ENCODE results near the gene POLG.
"Not testable (repeated sequence)": the region's sequence is repeated elsewhere in the genome, so short reads cannot be mapped to it uniquely, and the experiment has no call there.

POLG gene

DNA sequence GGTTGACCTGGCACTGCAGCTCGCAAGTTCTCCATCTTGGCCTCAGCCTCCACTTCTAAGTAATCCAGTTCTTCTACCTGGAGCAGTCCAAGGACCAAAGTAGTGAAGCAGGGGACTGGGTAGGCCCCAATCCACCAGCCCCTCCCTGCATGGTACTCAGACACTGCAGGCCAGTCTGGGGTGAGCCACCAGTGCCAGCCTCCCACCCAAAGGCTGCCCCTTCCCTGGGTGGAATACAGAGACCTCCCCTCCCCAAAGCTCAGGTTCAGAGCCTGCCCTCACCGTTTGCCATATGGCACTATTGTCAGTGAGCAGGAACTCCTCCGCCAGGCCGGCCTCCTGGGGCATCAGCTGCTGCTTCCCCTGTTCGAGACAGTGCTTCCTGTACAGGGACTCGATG is 10.8 kb downstream of the POLG start:
- no peak for DNase-seq

DNA sequence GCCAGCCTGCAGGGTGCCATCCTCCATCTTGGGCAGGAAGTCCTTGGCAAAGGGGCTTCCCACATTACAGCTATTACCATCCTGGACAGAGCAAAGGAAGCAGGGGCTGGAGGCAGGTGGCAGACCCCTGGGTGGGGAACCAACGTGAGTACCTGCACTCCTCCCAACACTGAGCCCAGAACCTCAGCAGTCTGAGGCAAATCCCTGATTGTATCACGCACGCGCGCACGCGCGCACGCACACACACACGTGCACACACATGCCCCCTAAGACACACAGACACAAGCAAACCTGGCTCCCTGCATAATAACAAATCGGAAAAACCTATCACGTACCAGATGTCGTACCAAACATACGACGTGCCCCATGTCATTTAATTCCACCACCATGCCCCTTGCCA is 11.8 kb downstream of the POLG start:
- DNase-seq: no peak

DNA sequence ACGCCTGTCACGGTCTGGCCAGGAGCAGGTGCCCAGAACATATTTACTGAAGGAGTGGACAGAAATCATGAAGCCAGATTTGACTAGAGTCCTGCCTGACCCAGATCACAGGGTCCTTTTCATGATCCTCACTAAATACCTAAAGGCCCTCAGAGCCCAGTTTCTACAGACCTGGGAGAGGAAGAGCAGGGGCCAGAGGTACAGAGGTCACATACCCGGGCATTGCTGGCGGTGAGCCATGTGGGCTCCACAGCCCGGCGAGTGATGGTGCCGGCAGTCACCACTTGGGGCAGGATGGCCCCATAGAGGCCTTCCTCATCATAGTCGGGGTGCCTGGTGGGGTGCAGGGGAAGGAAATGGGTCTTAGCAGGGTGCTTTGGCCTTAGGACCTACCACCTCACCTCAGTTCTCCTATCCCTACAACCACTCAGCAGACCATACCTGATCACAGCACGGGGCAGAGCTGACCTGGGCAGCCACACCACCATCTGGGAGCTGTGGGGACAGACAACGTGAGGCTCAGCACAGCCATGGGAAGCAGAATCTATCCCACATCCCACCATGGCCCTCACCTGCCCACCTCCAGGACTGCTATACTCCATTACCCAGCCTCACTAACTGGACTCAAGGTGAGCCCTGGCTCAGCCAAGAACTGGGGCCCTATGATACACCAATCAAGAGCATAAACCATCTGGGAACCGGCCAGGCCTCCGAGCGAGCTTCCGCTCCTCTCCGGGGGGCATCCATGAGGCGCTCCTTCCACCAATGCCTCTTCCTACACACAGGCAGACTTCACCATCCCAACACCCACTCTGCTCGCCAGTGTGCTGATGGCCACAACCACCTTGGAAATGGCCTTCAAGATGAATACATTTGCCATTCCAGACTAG is 12.9 kb downstream of the POLG start:
- no peak for DNase-seq

DNA sequence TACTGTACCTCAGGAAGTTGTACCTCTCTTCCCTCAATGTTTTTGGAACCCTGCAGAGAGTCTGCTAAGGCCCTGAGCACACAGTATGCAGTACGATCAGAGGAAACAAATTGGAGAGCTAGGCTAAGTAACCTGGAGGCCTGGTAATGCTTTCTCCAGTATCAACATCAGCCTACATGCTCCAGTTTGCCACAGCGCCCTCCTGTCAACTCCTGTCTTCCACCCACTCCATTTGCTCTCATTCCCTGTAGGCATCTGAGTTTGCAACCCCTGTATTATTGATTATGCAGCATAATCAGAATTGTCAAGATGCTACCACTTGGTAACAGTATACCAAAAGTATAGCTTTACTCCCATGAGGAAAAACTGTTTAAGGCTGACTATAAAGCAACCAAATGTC is 14.4 kb downstream of the POLG start:
- DNase-seq: no peak

DNA sequence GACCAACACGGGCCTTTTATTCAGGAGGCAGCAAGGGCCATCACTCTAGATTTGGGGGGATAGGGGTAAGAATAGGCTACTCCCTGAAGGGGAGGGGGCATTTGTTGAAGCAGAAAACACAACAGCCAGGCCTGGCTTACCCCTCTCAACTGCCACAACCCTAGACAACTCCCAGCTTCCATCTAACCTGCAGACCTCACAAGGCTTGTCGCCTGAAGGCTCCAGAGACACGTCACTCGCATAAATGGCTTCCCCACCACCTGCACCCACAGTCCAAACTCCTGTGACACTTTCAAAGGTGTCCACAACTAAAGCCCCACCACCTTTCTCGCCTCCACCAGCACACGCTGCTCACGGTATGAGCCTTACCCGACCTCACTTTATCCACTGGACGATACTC is 14.9 kb downstream of the POLG start:
- no peak for DNase-seq

DNA sequence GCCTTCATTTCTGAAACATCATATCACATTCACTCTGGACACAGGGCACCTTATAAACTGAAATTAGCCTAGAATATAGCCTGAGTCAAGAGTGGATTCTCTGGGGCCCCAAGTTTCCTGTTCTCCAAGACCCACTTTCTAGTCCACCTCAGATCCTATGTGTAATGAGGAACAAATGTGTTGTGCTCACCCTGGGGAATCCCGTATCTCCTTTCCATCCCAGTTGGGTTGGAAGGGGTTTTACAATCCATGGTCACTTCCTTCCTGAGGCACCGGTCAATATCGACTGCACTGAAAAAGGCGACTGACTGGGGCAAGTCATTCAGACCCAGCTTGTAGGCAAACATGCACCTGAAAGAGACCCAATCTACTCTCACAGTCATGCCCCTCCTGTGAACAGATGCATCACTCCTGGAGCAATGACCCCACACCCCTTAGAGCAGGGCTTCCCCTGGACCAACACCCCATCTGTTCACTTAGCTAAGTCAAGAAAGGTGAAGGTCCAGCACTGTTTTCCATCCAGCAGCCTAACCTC is 17.4 kb downstream of the POLG start:
- DNase-seq: no peak

DNA sequence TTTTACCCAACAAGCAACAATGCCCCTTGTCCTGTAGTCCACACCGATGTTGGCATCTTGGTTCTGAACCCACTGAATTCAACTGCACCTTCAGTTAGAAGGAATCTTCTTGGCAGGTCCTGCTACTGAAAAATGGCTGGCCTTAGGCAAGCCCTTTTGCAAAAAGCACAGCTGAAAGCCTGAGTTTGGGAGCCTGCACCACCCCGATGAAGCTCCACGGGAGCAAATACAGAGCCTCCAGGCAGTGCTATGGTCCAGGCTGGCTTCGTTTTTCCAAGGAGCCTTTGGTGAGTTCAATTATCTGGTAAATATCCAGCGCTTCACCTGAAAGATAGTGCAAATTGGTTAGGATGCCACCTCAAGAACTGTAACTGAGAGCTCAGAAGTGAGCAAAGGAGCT is 18.1 kb downstream of the POLG start:
- no peak for DNase-seq

DNA sequence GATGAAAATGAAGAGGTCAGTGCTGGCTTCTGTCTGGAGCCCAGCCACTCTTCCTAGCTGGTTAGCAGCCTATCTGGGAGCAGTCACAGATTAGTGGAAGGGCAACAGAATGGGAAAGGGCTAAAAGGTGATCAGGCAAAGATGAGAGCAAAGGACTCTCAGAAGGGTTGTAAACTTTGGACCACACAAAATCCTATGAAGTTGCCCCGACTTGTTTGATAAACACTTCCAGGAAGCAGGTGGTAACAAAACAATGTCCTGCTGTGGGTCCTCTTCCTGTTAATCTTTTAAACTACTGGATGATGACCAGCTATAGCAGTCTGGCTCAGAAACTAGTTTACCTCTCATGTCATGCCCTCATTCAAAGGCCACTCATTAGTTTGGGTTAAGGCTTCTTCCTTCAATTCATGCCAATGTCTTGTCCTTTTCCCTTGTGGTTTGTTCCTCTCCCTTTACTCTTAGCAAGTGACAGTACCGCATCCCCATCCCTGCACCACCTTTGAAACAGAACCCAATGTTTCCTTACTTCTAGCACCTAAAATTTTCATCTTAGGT is 19.2 kb downstream of the POLG start:
- no peak for DNase-seq

DNA sequence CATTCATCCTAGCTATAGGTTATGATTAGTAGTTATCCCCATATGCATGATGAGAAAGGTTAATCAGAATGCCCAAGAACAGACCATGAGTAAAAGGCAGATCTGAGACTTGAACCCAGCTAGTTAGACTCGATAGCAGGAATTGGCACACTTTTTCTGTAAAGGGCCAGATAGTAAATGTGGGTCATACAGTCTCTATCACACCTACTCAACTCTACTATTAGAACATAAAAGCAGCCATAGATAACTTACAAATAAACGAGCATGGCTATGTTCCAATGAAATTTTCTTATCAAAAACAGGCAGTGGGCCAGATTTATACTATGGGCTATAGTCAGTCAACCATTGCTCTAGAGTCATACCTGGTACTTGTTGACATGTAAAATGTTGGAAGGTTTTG is 24.6 kb downstream of the POLG start:
- DNase-seq: no peak

DNA sequence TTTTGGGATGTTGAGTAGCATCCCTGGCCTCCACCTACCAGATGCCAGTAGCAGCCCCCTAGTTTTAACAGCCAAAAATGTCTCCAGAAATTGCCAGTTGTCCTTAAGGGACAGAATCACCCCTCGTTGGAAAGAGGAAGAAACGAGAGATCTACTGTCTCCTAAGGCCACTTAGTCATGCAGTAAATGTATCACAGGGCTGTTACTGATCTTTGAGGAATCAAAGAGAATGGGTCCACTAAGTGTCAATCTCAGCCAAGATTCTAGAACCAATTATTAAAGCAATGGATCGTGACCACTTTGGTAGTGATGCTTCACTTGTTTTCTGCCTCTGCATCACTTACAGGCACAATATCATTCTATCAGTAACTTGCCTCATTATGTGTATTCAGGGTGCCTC is 26.4 kb downstream of the POLG start:
- no peak for DNase-seq

DNA sequence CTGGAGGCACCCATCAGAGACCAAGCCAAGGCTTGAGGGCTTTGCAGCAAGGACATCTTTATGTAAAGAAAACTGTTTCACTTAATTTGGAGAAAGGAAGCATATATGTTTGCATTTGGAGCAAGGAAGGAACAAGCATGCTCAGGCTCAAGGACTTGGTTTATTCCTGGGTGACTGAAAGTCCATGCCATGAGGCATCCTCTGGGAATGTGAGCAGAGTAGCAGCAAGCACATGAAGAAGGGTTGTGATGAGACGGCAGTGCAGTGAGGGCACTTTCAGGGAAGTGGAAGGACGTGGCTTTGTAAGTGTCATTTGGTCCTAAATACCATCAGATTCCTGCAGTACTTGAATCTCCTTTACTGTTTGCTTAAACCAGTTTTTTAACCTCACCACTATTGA is 26.8 kb downstream of the POLG start:
- no peak for DNase-seq

DNA sequence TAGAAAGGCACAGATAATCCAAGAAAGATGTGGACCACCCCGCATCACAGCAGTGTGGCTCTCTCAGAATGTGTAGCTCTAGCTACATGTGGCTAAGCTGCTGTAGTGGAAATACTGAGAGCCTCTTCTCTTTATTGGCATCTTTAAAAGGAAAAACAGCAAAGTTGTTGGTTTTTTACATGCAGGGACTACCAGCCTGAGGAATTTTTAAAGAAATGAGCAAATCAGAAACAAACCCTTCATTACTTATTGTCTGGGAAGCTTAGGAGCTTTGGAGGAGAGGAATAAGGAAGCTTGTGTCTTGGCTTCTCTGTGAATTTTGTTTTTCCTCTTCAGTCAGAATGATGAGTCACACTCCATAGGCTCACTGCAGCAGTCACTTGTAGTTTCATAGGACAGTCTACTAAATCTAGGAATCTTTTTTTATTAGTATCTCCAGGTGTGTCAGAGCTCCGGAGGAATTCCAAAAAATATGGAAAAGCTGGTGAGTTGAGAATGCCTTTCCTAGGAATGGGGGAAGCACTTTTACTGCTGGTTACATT is 27.5 kb downstream of the POLG start:
- DNase-seq: no peak

DNA sequence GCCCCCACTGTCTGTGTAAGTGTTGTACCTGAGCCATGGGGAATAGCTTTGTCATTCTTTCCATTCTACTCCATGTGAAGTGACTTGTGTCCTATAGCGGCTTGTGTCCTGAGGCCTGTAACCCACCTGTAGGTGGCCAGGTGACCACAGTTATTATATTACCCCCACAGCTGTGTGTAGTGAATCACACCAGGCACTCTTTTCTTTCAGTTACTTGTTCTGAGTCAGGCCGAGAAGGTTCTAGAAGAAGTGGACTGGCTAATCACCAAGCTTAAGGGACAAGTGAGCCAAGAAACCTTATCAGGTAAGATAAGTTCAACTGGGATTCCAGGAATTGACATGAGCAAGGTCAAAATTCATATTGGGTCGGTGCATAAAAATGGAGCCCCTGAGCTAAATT is 29.2 kb downstream of the POLG start:
- no peak for DNase-seq

DNA sequence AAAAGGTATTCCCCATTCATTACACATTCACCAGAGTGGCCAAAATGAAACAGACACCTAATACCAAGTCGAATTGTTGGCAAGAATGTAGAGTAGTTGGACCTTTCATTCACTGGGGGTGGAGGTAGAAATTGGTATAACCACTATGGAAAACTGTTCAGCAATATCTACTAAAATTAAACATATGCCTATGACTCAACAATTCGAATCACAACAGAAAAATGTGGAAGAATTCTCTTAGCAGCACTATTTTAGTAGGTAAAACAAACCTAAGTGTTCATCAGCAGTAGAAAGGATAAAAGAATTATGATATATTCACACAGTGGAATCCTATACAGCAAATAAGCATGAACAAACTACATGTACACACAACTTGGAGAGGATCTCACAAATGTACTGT is 30.6 kb downstream of the POLG start:
- DNase-seq: no peak

DNA sequence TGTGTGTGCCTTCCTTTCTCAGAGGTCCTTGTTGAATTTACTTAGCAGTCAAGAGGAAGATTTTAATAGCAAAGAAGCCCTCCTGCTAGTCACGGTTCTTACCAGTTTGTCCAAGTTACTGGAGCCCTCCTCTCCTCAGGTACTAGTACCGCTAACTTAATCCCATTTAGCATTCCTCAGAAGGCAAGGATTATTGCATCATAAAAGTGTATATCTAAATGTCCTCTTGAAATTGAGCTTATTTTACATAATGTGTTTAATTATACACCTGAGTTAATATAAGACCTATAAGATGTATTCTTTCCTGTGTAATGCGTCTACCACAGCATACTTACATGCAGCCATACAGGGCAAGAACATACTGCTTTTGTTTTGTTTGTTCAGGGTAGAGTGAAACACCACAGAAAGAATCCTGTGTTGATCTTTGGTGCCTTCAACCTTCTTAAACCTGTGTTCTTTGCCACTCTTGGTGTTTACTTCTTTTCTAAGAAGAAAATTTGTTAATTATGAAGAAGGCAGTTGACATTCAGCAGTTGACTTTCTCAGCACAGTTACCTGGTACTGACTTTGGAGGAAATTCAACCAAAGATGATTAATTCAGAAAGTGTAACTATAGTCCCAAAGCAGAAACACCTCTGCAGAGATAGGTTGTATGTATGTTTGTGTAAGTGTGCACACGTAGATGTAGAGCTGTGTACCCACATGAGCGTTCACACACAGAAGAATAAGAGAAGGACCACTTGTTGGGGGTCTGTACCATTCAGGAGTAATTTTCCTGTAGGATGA is 33.1 kb downstream of the POLG start:
- no peak for DNase-seq

DNA sequence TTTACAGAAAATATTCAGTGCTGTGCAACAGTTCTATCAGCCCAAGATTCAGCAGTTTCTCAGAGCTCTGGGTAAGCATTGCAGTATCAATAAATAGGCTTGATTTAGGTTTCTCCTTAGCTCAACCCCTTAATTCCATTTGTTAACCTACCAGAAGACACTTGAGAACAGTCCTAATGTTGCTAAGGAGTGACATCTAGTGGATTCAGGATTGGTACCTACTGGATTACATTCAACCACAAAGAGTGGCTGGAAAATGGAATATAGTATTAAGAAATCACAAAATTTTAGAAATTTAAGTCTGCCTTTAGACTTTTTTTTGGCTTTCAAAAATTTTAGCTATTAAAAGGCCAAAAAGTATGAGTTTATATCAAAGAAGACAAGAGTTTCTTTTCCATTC is 34.7 kb downstream of the POLG start:
- DNase-seq: no peak

DNA sequence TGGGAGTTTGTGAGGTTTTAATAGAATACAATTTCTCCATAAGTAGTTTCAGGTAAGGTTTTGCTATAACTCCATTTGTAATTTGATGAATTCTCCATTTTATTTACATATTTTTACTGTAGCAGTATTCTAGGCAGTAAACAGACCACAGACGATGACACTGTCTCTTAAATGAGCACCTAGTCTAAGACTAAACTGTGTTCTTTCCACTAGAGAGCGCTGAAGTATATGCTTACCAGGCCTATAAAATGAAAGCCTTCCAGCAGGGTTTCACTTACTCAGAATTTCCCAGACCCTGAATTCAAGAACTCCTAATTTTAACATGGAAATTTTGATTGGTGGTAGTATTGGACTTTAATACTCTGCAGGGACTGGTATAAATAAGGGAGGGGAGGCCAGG is 41.6 kb downstream of the POLG start:
- no peak for DNase-seq

DNA sequence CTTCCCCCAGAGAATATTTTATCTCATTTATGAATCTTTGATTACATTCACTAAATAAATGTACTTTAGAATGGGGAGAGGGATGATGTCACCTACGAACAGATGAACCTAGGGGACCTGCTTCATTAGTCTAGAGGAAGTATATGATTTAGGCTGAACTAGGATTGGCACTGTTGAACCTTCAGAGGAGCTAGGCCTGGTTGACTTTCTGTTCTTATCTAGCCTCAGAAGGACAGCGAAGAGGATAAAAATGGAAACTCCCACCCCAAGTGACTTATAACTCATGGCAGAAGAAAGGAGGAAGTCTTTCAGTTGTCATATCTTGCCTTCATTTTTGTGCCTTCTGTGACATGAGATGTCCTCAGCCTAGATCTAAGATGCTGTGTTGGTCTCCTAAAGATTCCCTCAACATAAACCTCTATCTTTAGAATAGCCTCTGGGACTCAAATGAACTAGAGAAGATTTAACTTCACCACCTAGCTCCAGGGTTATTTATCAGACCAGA is 42.6 kb downstream of the POLG start:
- no peak for DNase-seq

DNA sequence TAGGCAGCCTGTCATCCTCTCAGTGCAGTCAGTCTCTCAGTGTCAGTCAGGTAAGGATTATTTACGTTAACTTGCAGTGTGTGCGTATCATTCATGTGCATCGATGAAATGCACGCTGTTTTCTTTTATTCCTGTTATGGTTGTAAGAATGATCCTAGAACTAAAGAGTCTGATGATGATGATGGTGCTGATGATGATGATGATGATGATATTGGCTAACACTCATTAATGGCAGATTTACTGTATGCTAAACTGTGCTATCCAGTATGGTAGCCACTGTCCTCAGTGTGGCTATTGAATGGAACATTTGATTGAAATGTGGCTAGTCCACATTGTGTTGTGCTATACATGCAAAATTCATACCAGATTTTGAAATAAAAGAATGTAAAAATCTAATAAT is 51.4 kb downstream of the POLG start:
- DNase-seq: no peak

DNA sequence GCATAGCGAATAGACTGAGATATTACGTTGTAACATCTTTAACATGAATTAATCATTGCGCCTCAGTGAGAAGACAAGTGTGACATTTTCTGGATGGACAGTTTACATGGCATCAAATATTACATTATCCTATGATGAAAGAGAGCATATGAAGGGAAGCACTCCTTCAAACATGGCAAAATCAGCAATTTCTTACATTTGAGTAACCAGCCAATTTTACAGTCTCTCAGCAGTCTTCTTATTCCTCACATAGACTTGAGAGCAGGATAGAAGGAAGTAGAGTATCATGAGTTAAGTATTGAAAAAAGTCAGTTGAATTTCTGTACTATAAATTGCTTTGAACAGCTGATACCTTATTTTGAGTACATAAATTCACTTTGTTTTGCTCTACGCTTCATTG is 52.0 kb downstream of the POLG start:
- DNase-seq: no peak

DNA sequence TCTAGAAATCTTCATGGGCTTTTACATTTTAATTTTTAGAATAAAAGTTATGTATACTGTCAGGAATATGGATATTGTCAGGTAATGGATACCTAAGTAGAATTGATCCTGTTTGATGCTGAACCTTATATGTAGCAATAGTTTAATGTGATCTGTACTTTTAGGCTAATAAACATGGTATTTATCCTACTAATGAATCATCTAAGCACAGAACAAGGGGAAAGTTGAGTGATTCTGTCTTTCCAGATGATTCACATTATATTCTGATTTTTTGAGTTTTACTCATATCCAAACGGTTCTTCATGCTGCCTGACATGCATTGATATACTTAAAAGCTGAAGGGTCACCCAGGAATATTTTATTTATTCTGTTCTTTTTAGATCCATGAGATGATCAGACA is 56.3 kb downstream of the POLG start:
- no peak for DNase-seq

DNA sequence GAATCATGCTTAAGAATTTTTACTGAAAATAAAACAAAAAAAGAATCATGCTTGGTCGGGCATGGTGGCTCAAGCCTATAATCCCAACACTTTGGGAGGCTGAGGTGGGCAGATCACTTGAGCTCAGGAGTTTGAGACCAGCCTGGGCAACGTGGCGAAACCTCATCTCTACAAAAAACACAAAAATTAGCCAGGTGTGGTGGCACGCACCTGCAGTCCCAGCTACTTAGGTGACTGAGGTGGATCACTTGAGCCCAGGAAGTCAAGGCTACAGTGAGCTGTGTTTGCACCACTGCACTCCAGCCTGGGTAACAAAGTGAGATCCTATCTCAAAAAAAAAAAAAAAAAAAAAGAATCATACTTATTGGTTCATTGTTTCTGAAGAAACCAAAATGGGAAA is 57.3 kb downstream of the POLG start:
- not testable (repeated sequence) for DNase-seq

Data from stimulated activated CD4-positive, alpha-beta T cell treated with anti-CD3 and anti-CD28 coated beads, Interleukin-15, amount 100 ng/mL, for 24 hours (primary cell).